HG02588 (cell line): ENCODE measurements around the gene ITGA8.
"Not testable (repeated sequence)": the region's sequence is repeated elsewhere in the genome, so short reads cannot be mapped to it uniquely, and the experiment has no call there.

Experiments used
- ATAC-seq: cut with Tn5 transposase; IDR thresholded peaks from one replicate; pipeline ENCODE4 v1.9.1; 2021; ENCODE audit warnings: mild to moderate bottlenecking, moderate library complexity; ENCODE audit not compliant: unreplicated experiment

Gene ITGA8

GRCh38 chr10:15620836-15621515, 98.7 kb downstream of the ITGA8 start:
- ATAC-seq: no peak

- no peak for ATAC-seq
These were observed 99.4 kb downstream of the ITGA8 start for GRCh38 chr10:15620337-15620736.

GRCh38 chr10:15609246-15609645, 110.5 kb downstream of the ITGA8 start:
- ATAC-seq: no peak

- ATAC-seq: no peak
These were observed 113.3 kb downstream of the ITGA8 start for GRCh38 chr10:15606377-15606776.

GRCh38 chr10:15605740-15606369, 113.9 kb downstream of the ITGA8 start:
- ATAC-seq: no peak

- no peak for ATAC-seq
These were observed 116.2 kb downstream of the ITGA8 start for GRCh38 chr10:15603446-15604011.

- ATAC-seq: no peak
These were observed 117.9 kb downstream of the ITGA8 start for GRCh38 chr10:15601819-15602218.

GRCh38 chr10:15595260-15595659, 124.5 kb downstream of the ITGA8 start:
- ATAC-seq: no peak

- ATAC-seq: no peak
These were observed 127.8 kb downstream of the ITGA8 start for GRCh38 chr10:15591937-15592336.

GRCh38 chr10:15591431-15591830, 128.3 kb downstream of the ITGA8 start:
- no peak for ATAC-seq

GRCh38 chr10:15588635-15589508, 130.8 kb downstream of the ITGA8 start:
- no peak for ATAC-seq

GRCh38 chr10:15588151-15588550, 131.6 kb downstream of the ITGA8 start:
- no peak for ATAC-seq

GRCh38 chr10:15587271-15587670, 132.5 kb downstream of the ITGA8 start:
- ATAC-seq: no peak

- peak; percentile 80 for ATAC-seq
These were observed 134.4 kb downstream of the ITGA8 start for GRCh38 chr10:15585303-15585715.

GRCh38 chr10:15582972-15583371, 136.8 kb downstream of the ITGA8 start:
- ATAC-seq: not testable (repeated sequence)

GRCh38 chr10:15579605-15580004, 140.1 kb downstream of the ITGA8 start:
- no peak for ATAC-seq

- ATAC-seq: no peak
These were observed 147.1 kb downstream of the ITGA8 start for GRCh38 chr10:15572531-15573045.

GRCh38 chr10:15571575-15571974, 148.1 kb downstream of the ITGA8 start:
- no peak for ATAC-seq

- no peak for ATAC-seq
These were observed 148.9 kb downstream of the ITGA8 start for GRCh38 chr10:15570738-15571339.

GRCh38 chr10:15567952-15568351, 151.8 kb downstream of the ITGA8 start:
- no peak for ATAC-seq

GRCh38 chr10:15563246-15563645, 156.5 kb downstream of the ITGA8 start:
- no peak for ATAC-seq
